HG03521 (cell line): ENCODE measurements around the gene PLEKHA7.

Experiments
- ATAC-seq: cut with Tn5 transposase; IDR thresholded peaks from one replicate; pipeline ENCODE4 v1.9.1; 2021; ENCODE audit warnings: mild to moderate bottlenecking, moderate library complexity; ENCODE audit not compliant: unreplicated experiment

Gene PLEKHA7

GRCh38 chr11:16749092-16749491 lies 265.1 kb downstream of the PLEKHA7 start:
- ATAC-seq: no peak

- ATAC-seq: no peak
These were observed 268.1 kb downstream of the PLEKHA7 start for GRCh38 chr11:16745950-16746605.

GRCh38 chr11:16744128-16744725 lies 270.0 kb downstream of the PLEKHA7 start:
- ATAC-seq: no peak

GRCh38 chr11:16743478-16743877 lies 270.7 kb downstream of the PLEKHA7 start:
- no peak for ATAC-seq

- no peak for ATAC-seq
These were observed 272.7 kb downstream of the PLEKHA7 start for GRCh38 chr11:16741473-16741872.

- no peak for ATAC-seq
These were observed 275.0 kb downstream of the PLEKHA7 start for GRCh38 chr11:16738947-16739815.

GRCh38 chr11:16738193-16738946 lies 275.8 kb downstream of the PLEKHA7 start, which contains the start of gene C11orf58:
Gene C11orf58, plus strand, starts transcription at chr11:16738647. Its CDS starts 132 bp downstream, at chr11:16738779.
- peak; percentile 98 for ATAC-seq

- peak; percentile 2 for ATAC-seq
These were observed 276.4 kb downstream of the PLEKHA7 start for GRCh38 chr11:16737818-16738192.
